NT2/D1 (cell line): ENCODE data around the gene SELP.

Experiments used
- SUZ12 ChIP-seq: IDR thresholded peaks from 2 replicates; pipeline ENCODE4 v1.6.1; 2011; ENCODE audit not compliant: insufficient read length, insufficient read depth; ENCODE audit errors: extremely low read depth
- YY1 ChIP-seq: IDR thresholded peaks from 2 replicates; pipeline ENCODE4 v1.6.1; 2011; ENCODE audit not compliant: insufficient read length, insufficient read depth
- ZNF274 ChIP-seq: IDR thresholded peaks from 2 replicates; pipeline ENCODE4 v1.6.1; 2011; ENCODE audit warnings: mild to moderate bottlenecking, low read depth, low read length

GRCh38 chr1:169650551-169650950, 20.6 kb upstream of the SELP start:
- TF ChIP-seq SUZ12 (no peak), YY1 (no peak), ZNF274 (no peak)
